ENCODE measurements around the gene ITGAL. TPM values are rescaled to one million over a fixed set of nuclear protein-coding genes. Genes with fewer than 3 reads are reported as not detected.

ITGAL gene
- total and polyA plus RNA-seq, 2 donors = 1.8 to 4.1 TPM

- Histone ChIP-seq H3K4me1 (ENCODE audit: insufficient read depth) (no peaks in the 10 kb centered on the region), H3K27ac (ENCODE audit: low read depth) (peak within 1 kb of the TSS; percentile 87), H3K36me3 (ENCODE audit: insufficient read depth) (no peaks in the 10 kb centered on the region), H3K4me3 (ENCODE audit: low read depth, low read length) (peak within 1 kb of the TSS; percentile 62)
- WGBS = under 1% methylated on average over 74 of the region's 74 CpGs
- DNase-seq (ENCODE audit: extremely low spot score) = peak; percentile 94
These were observed 85.6 kb downstream of the ITGAL start, which contains the start of gene ZNF764 for GRCh38 chr16:30557957-30558788. TSS of gene ZNF764 (minus strand) at chr16:30558374. CDS start at chr16:30558182, 192 bp downstream.

- Histone ChIP-seq H3K27ac (ENCODE audit: low read depth) (no peak overlapping the region), H3K36me3 (ENCODE audit: insufficient read depth) (no peaks in the 10 kb centered on the region), H3K4me3 (ENCODE audit: low read depth, low read length) (no peak overlapping the region), H3K4me1 (ENCODE audit: insufficient read depth) (no peaks in the 10 kb centered on the region)
- WGBS = 84% methylated on average over 21 of the region's 21 CpGs
- DNase-seq (ENCODE audit: extremely low spot score) = no peak
These were observed 86.3 kb downstream of the ITGAL start for GRCh38 chr16:30558789-30559377.

DNA sequence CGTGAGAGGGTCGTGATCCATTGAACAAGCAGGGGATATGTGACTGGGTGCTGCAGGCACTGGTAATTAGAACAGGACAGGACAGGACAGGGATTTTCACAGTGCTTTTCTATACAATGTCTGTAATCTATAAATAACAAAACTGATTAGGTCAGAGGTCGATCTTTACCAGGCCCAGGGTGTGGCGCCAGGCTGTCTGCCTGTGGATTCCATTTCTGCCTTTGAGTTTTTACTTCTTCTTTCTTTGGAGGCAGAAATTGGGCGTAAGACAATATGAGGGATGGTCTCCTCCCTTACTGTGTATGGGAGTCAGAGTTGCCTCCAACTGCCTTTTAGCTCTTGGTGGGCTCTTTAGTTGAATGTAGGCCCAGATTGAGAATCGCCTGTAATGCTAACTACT lies 87.1 kb downstream of the ITGAL start:
- DNase-seq (ENCODE audit: extremely low spot score) = no peak
- no peak overlapping the region for H3K4me3 ChIP-seq (ENCODE audit: low read depth, low read length)
- H3K27ac ChIP-seq (ENCODE audit: low read depth) = no peak overlapping the region
- WGBS = 87% methylated on average over 6 of the region's 6 CpGs
- H3K36me3 ChIP-seq (ENCODE audit: insufficient read depth) = no peaks in the 10 kb centered on the region
- no peaks in the 10 kb centered on the region for H3K4me1 ChIP-seq (ENCODE audit: insufficient read depth)

- Histone ChIP-seq H3K36me3 (ENCODE audit: insufficient read depth) (no peaks in the 10 kb centered on the region), H3K27ac (ENCODE audit: low read depth) (no peak overlapping the region), H3K4me3 (ENCODE audit: low read depth, low read length) (peak overlapping the region; percentile 28), H3K4me1 (ENCODE audit: insufficient read depth) (no peaks in the 10 kb centered on the region)
- whole genome bisulfite sequencing = 18% methylated on average over 46 of the region's 46 CpGs
- DNase-seq (ENCODE audit: extremely low spot score) = no peak
These were observed 88.7 kb downstream of the ITGAL start for GRCh38 chr16:30561089-30561816.

DNA sequence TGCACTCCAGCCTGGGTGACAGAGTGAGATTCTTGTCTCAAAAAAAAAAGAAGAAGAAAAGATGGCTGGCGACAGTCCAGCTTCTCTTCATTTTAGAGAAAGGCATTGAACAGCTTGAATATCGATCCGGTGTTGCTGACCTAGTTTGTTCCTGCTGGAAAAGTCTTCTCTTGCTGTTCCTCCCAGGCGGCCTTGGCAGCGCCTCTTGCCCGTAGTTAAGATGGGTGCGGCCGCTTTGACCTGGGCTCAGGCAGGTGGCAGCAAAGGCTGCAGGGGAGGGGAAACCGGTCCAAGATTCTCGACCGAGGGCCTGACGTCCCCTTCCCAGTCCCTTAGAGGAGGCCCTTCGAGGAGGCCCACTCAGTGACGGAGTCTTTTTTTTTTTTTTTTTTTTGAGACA lies 89.5 kb downstream of the ITGAL start:
- Histone ChIP-seq H3K4me1 (ENCODE audit: insufficient read depth) (no peaks in the 10 kb centered on the region), H3K4me3 (ENCODE audit: low read depth, low read length) (no peak overlapping the region), H3K36me3 (ENCODE audit: insufficient read depth) (no peaks in the 10 kb centered on the region), H3K27ac (ENCODE audit: low read depth) (no peak overlapping the region)
- 96% methylated on average over 14 of the region's 14 CpGs for WGBS
- no peak for DNase-seq (ENCODE audit: extremely low spot score)

- H3K4me3 ChIP-seq (ENCODE audit: low read depth, low read length) = no peak overlapping the region
- whole genome bisulfite sequencing = 51% methylated on average over 7 of the region's 7 CpGs
- no peak overlapping the region for H3K27ac ChIP-seq (ENCODE audit: low read depth)
- no peak for DNase-seq (ENCODE audit: extremely low spot score)
- H3K4me1 ChIP-seq (ENCODE audit: insufficient read depth) = peaks cover 2% of the 10 kb centered on the region
- no peaks in the 10 kb centered on the region for H3K36me3 ChIP-seq (ENCODE audit: insufficient read depth)
These were observed 93.0 kb downstream of the ITGAL start for GRCh38 chr16:30565526-30565925.

- H3K4me1 ChIP-seq (ENCODE audit: insufficient read depth) = peaks cover 2% of the 10 kb centered on the region
- no peak for DNase-seq (ENCODE audit: extremely low spot score)
- H3K36me3 ChIP-seq (ENCODE audit: insufficient read depth) = no peaks in the 10 kb centered on the region
- 61% methylated on average over 8 of the region's 8 CpGs for WGBS
- H3K4me3 ChIP-seq (ENCODE audit: low read depth, low read length) = no peak overlapping the region
- H3K27ac ChIP-seq (ENCODE audit: low read depth) = no peak overlapping the region
These were observed 93.4 kb downstream of the ITGAL start for GRCh38 chr16:30565984-30566383.

DNA sequence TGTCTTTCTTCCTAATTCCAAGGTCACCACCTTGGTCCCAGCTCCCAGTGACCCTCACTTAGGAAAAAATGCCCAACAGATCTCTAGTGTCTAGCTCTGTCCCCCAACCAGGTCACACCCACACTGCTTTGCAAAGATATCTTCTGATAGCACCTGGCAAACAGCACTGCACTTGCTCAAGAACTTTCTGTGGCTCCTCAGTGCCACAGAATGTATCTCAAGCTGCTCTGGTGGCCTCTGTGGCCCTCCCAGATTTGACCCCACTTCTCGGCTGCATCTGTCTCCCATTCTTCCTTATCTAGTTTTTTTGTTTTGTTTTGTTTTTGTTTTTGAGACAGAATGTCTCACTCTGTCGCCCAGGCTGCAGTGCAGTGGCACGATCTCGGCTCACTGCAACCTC lies 94.0 kb downstream of the ITGAL start:
- 83% methylated on average over 4 of the region's 4 CpGs for WGBS
- Histone ChIP-seq H3K4me3 (ENCODE audit: low read depth, low read length) (no peak overlapping the region), H3K27ac (ENCODE audit: low read depth) (no peak overlapping the region), H3K36me3 (ENCODE audit: insufficient read depth) (no peaks in the 10 kb centered on the region), H3K4me1 (ENCODE audit: insufficient read depth) (peaks cover 2% of the 10 kb centered on the region)
- DNase-seq (ENCODE audit: extremely low spot score) = no peak

- WGBS = 86% methylated on average over 14 of the region's 14 CpGs
- H3K4me3 ChIP-seq (ENCODE audit: low read depth, low read length) = no peak overlapping the region
- no peak overlapping the region for H3K27ac ChIP-seq (ENCODE audit: low read depth)
- no peaks in the 10 kb centered on the region for H3K36me3 ChIP-seq (ENCODE audit: insufficient read depth)
- no peak for DNase-seq (ENCODE audit: extremely low spot score)
- H3K4me1 ChIP-seq (ENCODE audit: insufficient read depth) = peaks cover 2% of the 10 kb centered on the region
These were observed 94.8 kb downstream of the ITGAL start for GRCh38 chr16:30567160-30567990.

DNA sequence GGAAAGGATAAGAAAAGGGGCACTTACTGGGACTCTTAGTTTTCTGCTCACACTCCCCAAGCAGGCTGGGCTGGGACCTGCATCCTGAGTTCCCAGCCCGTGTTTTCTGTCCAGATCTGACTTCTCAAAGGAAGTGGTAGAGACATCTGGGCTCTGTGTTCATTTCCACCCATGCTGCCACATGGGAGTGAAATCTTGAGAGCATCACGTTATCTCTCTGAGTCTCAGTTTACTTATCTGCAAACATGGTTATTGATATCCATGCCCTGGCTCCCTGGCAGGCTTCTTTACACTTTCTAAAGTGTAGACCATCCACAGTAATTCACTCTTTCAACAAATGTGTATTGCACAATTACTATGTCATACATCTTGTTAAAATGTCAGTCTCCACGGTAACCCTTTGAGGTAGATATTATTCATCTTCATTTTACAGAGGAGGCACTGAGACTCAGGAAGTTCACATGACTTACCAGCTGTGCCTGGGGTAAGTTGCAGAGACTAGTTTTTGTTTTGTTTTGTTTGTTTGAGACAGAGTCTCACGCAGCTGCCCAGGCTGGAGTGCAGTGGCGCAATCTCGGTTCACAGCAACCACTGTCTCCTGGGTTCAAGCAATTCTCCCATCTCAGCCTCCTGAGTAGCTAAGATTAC lies 95.6 kb downstream of the ITGAL start:
- WGBS = 49% methylated on average over 6 of the region's 6 CpGs
- Histone ChIP-seq H3K27ac (ENCODE audit: low read depth) (no peak overlapping the region), H3K4me1 (ENCODE audit: insufficient read depth) (peaks cover 2% of the 10 kb centered on the region), H3K4me3 (ENCODE audit: low read depth, low read length) (no peak overlapping the region), H3K36me3 (ENCODE audit: insufficient read depth) (no peaks in the 10 kb centered on the region)
- DNase-seq (ENCODE audit: extremely low spot score) = no peak

GRCh38 chr16:30569281-30569680 lies 96.7 kb downstream of the ITGAL start:
- H3K27ac ChIP-seq (ENCODE audit: low read depth) = no peak overlapping the region
- no peak for DNase-seq (ENCODE audit: extremely low spot score)
- 91% methylated on average over 3 of the region's 3 CpGs for WGBS
- no peaks in the 10 kb centered on the region for H3K36me3 ChIP-seq (ENCODE audit: insufficient read depth)
- H3K4me1 ChIP-seq (ENCODE audit: insufficient read depth) = peaks cover 2% of the 10 kb centered on the region
- no peak overlapping the region for H3K4me3 ChIP-seq (ENCODE audit: low read depth, low read length)

GRCh38 chr16:30569746-30570635 lies 97.4 kb downstream of the ITGAL start:
- Histone ChIP-seq H3K4me3 (ENCODE audit: low read depth, low read length) (no peak overlapping the region), H3K4me1 (ENCODE audit: insufficient read depth) (peaks cover 2% of the 10 kb centered on the region), H3K27ac (ENCODE audit: low read depth) (peak overlapping the region; percentile 48), H3K36me3 (ENCODE audit: insufficient read depth) (no peaks in the 10 kb centered on the region)
- 85% methylated on average over 44 of the region's 44 CpGs for WGBS
- no peak for DNase-seq (ENCODE audit: extremely low spot score)

Measured in urinary bladder (tissue), 4 donors.